HG02870 (cell line): ENCODE results near the gene RANBP10.

Experiments used
- ATAC-seq: cut with Tn5 transposase; IDR thresholded peaks from one replicate; pipeline ENCODE4 v1.9.1; 2021; ENCODE audit warnings: mild to moderate bottlenecking, moderate library complexity; ENCODE audit not compliant: unreplicated experiment

Gene RANBP10

GRCh38 chr16:67749436-67750078 lies 56.8 kb downstream of the RANBP10 start:
- ATAC-seq: no peak

GRCh38 chr16:67748834-67749233 lies 57.5 kb downstream of the RANBP10 start:
- ATAC-seq: no peak

- ATAC-seq: no peak
These were observed 59.5 kb downstream of the RANBP10 start for GRCh38 chr16:67746846-67747245.

GRCh38 chr16:67741118-67741517 lies 65.2 kb downstream of the RANBP10 start:
- ATAC-seq: no peak

- no peak for ATAC-seq
These were observed 66.0 kb downstream of the RANBP10 start for GRCh38 chr16:67740391-67740790.

- ATAC-seq: no peak
These were observed 69.5 kb downstream of the RANBP10 start for GRCh38 chr16:67736858-67737257.

GRCh38 chr16:67734731-67735201 lies 71.6 kb downstream of the RANBP10 start:
- no peak for ATAC-seq

- ATAC-seq: no peak
These were observed 72.5 kb downstream of the RANBP10 start for GRCh38 chr16:67733734-67734470.

GRCh38 chr16:67731753-67732095 lies 74.6 kb downstream of the RANBP10 start:
- no peak for ATAC-seq

- no peak for ATAC-seq
These were observed 75.1 kb downstream of the RANBP10 start for GRCh38 chr16:67731071-67731752.

- ATAC-seq: no peak
These were observed 76.0 kb downstream of the RANBP10 start for GRCh38 chr16:67730326-67730725.

- no peak for ATAC-seq
These were observed 76.6 kb downstream of the RANBP10 start for GRCh38 chr16:67729636-67730248.

GRCh38 chr16:67727521-67728485 lies 78.6 kb downstream of the RANBP10 start:
- ATAC-seq: no peak

GRCh38 chr16:67726106-67727034 lies 80.0 kb downstream of the RANBP10 start:
- ATAC-seq: no peak

- no peak for ATAC-seq
These were observed 82.5 kb downstream of the RANBP10 start for GRCh38 chr16:67723911-67724305.

- ATAC-seq: no peak
These were observed 83.0 kb downstream of the RANBP10 start for GRCh38 chr16:67723151-67723910.

GRCh38 chr16:67720236-67720635 lies 86.1 kb downstream of the RANBP10 start:
- no peak for ATAC-seq

GRCh38 chr16:67719778-67720144 lies 86.6 kb downstream of the RANBP10 start:
- no peak for ATAC-seq
